T-helper 2 cell (primary cell): ENCODE results near the gene ACR.

Experiments used
- DNase-seq, 5 experiments: peaks; one replicate each; pipeline versions ENCODE4 v3.0.0 to v3.0.0-alpha.2; 2012 to 2022

The ACR gene

GRCh38 chr22:50717709-50718351, 20.2 kb upstream of the ACR start:
- DNase-seq = no peak

DNA sequence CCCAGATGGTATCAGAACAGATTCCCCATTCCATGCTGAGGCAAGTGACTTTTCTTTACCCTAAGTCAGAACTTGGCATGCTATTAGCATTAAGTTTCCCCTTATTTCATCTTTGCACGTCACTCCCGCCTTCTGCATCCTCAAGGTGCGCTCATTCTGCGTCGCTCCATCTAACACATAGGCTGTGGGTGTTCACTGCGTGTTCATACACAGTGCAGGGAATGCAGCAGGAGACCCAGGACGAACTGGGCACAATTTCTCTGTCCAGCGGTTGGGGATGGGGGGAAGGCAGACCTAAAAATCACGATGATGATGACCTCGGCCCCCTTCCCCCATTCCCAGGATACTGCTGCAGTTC, 19.7 kb upstream of the ACR start:
- no peak for DNase-seq

DNA sequence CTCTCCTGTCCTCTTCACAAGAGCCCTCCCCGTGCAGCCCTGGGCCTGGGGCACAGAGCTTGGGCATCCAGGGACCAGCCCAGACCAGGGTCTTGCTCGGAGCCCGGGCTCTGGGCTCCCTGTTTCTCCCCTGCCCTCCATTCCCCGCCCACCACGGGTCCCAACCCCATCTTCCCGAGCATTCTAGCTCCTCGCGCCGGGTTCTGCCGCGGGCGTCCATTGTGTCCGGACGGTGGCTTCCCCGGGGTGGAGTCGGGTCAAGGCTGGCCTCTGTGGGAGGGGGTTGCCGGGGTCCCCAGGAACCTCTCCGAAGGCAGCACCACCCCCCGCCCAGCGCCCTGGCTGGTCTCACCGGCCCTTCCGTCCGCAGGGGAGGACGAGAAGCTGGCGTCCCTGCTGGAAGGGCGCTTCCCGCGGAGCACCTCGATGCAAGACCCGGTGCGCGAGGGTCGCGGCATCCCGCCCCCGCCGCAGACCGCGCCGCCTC, 18.1 kb upstream of the ACR start:
- no peak for DNase-seq

DNA sequence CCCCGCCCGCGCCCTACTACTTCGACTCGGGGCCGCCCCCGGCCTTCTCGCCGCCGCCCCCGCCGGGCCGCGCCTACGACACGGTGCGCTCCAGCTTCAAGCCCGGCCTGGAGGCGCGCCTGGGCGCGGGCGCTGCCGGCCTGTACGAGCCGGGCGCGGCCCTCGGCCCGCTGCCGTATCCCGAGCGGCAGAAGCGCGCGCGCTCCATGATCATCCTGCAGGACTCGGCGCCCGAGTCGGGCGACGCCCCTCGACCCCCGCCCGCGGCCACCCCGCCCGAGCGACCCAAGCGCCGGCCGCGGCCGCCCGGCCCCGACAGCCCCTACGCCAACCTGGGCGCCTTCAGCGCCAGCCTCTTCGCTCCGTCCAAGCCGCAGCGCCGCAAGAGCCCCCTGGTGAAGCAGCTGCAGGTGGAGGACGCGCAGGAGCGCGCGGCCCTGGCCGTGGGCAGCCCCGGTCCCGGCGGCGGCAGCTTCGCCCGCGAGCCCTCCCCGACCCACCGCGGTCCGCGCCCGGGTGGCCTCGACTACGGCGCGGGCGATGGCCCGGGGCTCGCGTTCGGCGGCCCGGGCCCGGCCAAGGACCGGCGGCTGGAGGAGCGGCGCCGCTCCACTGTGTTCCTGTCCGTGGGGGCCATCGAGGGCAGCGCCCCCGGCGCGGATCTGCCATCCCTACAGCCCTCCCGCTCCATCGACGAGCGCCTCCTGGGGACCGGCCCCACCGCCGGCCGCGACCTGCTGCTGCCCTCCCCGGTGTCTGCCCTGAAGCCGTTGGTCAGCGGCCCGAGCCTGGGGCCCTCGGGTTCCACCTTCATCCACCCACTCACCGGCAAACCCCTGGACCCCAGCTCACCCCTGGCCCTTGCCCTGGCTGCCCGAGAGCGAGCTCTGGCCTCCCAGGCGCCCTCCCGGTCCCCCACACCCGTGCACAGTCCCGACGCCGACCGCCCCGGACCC, 17.4 kb upstream of the ACR start:
- DNase-seq = no peak

GRCh38 chr22:50721257-50721844, 16.7 kb upstream of the ACR start:
- DNase-seq = no peak

DNA sequence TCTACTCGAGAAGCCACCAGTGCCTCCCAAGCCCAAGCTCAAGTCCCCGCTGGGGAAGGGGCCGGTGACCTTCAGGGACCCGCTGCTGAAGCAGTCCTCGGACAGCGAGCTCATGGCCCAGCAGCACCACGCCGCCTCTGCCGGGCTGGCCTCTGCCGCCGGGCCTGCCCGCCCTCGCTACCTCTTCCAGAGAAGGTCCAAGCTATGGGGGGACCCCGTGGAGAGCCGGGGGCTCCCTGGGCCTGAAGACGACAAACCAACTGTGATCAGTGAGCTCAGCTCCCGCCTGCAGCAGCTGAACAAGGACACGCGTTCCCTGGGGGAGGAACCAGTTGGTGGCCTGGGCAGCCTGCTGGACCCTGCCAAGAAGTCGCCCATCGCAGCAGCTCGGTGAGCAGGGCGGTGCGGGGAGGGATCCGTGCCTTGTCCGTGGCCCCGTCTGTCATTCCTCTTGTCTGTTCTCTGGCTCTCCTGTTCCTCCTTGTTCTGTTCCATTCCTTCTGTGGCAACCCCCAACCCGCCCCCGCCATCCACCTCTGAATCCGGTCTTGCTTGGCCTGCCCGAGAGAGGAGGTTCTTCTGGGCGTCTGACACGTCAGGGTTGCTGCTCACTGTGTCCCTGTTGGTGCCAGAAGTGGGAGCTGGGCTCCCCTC, 15.8 kb upstream of the ACR start:
- DNase-seq = no peak

GRCh38 chr22:50722716-50723428, 15.1 kb upstream of the ACR start:
- no peak for DNase-seq

GRCh38 chr22:50723991-50724390, 14.0 kb upstream of the ACR start:
- no peak for DNase-seq

DNA sequence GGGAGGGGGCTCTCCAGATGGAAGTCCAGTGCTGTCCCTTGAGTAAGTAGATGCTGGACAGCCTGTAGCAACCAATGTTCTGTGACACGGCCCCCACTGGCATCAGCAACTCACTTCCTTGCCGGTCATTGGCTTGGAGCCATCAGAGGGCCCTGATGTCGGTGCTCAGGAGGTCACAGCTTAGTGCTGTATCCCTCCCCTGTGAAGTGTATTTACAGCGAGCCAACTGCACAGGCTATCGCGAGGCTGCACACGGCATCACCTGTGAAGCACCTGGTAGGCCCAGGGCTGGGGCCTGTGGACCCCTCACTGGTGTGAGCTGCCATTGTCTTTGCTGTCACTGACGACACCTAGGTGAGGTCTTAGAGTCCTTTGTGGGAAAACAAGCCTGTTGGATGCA, 13.4 kb upstream of the ACR start:
- no peak for DNase-seq

DNA sequence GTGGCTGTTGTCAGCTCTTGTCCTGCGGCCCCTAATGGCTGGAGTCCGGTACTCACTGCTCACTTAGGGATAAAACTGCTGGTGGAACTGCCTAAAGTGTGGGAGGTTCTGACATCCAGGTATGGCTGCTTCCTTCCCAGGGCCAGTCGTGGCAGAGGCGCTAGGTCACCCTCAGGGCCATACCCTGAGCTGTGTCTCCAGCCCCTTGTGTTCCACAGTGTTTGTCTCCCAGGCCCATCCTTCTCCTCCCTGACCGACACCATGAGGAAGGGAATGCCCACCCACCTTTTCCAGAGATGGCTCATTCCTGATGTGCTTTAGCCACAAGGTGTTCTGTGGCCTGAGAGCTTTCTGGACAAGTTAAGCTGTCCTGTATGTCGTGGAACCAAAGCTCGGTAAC, 12.4 kb upstream of the ACR start:
- no peak for DNase-seq

- no peak for DNase-seq
Measured at GRCh38 chr22:50726643-50727340, 11.2 kb upstream of the ACR start.

DNA sequence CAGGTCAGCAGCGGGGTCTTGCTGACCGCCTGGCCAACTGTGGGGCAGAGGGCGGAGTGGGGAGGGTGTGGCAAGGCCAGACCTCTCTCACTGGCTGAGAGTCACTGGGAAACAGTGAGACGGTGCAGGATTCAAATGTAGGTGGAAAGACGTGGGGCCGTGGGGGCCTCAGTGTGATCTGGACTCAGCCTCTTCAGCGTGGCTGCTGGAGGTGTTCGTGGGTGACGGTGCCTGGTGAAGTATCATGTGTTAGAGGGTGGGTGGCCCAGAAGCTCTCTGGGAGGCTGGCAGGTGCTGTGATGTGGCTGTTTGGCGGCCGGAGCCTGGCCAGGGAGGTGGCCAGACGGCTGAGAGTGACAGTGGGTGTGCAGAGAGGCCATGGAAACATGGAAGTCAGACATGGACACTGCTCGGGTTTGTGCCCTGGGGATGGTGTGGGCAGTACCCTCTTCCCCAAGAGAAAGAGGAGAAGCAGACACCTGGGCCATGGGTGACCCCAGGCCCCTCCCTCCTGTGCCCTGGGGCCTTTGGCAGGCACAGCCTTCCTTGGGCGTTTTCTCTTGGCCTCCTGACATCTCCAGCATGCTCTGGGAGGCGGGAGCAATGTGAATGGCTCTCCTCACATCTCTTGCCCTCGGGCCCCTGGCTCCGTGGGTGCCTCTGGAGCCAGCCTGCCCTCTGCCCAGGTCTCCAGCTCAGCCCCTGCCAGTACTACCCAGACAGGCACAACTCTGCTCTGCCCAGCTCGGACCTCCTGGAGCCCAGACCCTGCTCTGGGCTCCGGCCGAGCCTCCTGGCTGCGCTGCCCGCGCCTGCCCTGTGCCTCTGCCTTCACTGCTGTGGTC, 10.1 kb upstream of the ACR start:
- DNase-seq = no peak

DNA sequence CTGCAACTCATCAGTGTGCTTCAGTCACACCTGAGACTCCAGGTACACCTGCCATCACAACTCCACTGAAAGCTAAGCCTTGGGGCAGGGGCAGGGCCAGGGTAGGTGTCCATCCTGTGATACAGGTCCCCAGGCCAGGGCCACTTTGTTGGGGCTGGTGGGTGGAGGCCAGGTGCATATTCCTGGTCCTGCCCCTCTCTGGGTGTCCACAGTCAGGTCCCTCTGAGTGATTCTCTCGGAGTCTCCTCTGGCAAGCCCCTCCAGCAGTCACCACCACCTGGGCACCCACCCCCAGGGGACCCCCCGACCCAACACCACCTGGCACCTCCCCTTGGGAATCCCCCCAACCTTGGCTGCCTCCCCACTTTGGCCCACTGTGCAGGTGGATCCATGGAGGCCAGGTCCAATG, 9.5 kb upstream of the ACR start:
- no peak for DNase-seq

- DNase-seq = no peak
Measured at GRCh38 chr22:50729391-50730012, 8.5 kb upstream of the ACR start.

DNA sequence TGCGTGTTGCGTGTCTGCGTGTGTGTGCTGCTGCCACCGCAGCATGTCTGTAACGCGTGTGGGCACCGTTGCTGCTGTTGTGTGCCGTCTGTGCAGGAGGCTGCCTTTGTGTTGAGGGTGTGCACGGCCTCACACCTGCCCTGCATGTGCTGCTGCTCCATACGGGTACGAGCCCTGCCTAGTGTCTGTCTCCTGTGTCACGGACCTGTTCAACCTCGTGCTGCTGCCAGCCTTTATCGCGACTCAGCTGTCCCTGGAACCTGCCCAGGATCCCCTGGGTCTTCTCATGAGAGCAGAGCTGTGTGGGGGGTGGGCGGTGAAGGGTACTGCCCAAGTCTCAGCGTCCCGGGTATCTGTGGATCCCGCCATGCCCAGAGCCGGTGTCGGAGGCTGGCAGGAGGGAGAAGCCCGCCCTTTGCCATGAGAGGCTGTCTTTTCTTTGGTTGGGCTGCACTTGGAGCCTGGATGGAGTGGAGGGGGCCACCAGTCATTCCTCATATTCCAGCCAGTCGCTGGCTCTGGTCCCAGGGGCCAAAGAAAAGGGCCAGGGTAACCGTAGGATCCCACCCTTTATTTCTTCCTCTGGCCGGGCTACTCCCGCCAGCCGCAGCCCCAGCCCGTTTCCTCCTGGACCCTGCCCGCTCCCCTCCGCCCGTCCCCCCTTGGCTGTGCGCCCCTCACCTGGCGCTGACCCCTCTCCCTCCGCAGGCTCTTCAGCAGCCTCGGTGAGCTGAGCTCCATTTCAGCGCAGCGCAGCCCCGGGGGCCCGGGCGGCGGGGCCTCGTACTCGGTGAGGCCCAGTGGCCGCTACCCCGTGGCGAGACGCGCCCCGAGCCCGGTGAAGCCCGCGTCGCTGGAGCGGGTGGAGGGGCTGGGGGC, 7.8 kb upstream of the ACR start:
- no peak for DNase-seq

GRCh38 chr22:50730941-50731661, 6.9 kb upstream of the ACR start:
- no peak for DNase-seq

DNA sequence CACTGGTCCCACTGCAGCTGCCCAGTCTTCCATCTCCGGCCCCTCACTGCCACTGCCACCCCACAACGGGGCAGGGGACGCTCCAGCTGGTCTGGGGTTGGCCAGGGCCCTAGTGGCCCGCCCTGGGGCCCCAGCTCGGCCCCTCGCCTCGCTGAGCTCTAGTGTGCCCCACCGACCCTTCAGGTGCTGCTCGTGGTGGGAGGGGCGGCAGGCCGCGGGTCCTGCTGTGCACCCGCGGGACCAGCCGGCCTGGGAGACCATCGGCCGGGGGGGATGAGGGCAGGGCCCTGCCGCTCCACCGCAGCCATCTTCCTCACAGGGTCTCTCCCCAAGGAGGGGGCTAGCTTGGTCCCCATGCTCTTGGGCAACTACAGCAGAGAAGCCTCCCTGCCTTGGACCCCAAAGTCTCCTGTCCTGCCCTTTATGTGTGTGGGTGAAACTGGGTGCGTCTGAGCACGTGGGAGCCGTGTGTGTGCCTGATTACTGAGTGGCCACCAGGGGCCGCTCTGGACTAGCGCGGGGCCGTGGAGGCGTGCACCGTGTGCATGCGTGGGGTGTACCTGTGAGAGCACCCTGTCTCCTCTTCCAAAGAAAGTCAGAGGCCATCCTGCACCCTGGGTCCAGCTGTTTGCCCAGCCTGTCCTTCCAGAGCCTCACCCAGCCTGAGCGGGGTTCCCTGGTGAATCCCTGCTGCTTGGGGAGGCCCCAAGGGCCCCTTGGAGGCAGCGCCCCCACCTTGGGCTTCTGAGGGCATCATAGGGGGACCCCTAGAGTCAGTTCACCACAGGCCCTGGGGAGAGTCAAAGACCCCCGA, 6.0 kb upstream of the ACR start:
- DNase-seq = peak in 4 of 5 experiments; percentile 17 to 74 (median 48)

GRCh38 chr22:50732681-50733080, 5.3 kb upstream of the ACR start:
- DNase-seq = no peak
